GM23338 (cell line): Measurements from ENCODE around the gene SLCO4A1. TPM values are rescaled to one million over a fixed set of nuclear protein-coding genes. Genes with fewer than 3 reads are reported as not detected.

Experiments used
- CREB1 ChIP-seq: fragments of 250-450 bp; sonication (Bioruptor Pico); IDR thresholded peaks from 2 replicates; pipeline ENCODE4 v1.5.0; 2020; ENCODE audit warnings: low read depth, mild to moderate bottlenecking, moderate library complexity
- EZH2 ChIP-seq: fragments of 200-600 bp; sonication (generic); IDR thresholded peaks from one replicate; pipeline ENCODE4 v1.8.0; 2017; ENCODE audit warnings: antibody characterized with exemption, mild to moderate bottlenecking, low read depth; ENCODE audit not compliant: unreplicated experiment
- EZH2phosphoT487 ChIP-seq: fragments of 200-600 bp; sonication (generic); IDR thresholded peaks from one replicate; pipeline ENCODE4 v1.8.1; 2018; ENCODE audit warnings: antibody characterized with exemption; ENCODE audit not compliant: unreplicated experiment
- JUNB ChIP-seq: IDR thresholded peaks from one replicate; pipeline ENCODE4 v1.6.1; 2016; ENCODE audit warnings: antibody characterized with exemption; ENCODE audit not compliant: unreplicated experiment
- NANOG ChIP-seq: IDR thresholded peaks from 2 replicates; pipeline ENCODE4 v1.6.1; 2016; ENCODE audit warnings: antibody characterized with exemption, borderline replicate concordance
- POLR2AphosphoS5 ChIP-seq: IDR thresholded peaks from 2 replicates; pipeline ENCODE4 v1.6.1; 2016; ENCODE audit warnings: antibody characterized with exemption, low read depth
- polyA plus RNA-seq: library from polyadenylated mRNA; unstranded; fragments of >200 nt; fragmentation: Nextera tagmentation; extraction: Ambion mirVana; gene quantifications from 2 replicates; pipeline ENCODE4 v1.2.1, GENCODE V29; 2016
- total RNA-seq: library from RNA; depleted of rRNA; stranded (reverse); fragments of >200 nt; shearing (Covaris generic); gene quantifications from 2 replicates; pipeline ENCODE4 v1.2.3, GENCODE V29; 2014
- TF ChIP-seq, protein P1 (sequence below): IDR thresholded peaks from one replicate; pipeline ENCODE4 v1.6.1; 2018; ENCODE audit warnings: antibody characterized with exemption; ENCODE audit not compliant: unreplicated experiment
- TF ChIP-seq, protein P2 (sequence below): fragments of 250-450 bp; sonication (Bioruptor Pico); IDR thresholded peaks from 2 replicates; pipeline ENCODE4 v1.5.0; 2020; ENCODE audit warnings: mild to moderate bottlenecking, moderate library complexity

Gene SLCO4A1
- total and polyA plus RNA-seq, 2 experiments from 2014 or later = 28.5 to 41.6 TPM

GRCh38 chr20:62712606-62713005 is 70.3 kb downstream of the SLCO4A1 start (continued):
- TF ChIP-seq, protein P1, sequence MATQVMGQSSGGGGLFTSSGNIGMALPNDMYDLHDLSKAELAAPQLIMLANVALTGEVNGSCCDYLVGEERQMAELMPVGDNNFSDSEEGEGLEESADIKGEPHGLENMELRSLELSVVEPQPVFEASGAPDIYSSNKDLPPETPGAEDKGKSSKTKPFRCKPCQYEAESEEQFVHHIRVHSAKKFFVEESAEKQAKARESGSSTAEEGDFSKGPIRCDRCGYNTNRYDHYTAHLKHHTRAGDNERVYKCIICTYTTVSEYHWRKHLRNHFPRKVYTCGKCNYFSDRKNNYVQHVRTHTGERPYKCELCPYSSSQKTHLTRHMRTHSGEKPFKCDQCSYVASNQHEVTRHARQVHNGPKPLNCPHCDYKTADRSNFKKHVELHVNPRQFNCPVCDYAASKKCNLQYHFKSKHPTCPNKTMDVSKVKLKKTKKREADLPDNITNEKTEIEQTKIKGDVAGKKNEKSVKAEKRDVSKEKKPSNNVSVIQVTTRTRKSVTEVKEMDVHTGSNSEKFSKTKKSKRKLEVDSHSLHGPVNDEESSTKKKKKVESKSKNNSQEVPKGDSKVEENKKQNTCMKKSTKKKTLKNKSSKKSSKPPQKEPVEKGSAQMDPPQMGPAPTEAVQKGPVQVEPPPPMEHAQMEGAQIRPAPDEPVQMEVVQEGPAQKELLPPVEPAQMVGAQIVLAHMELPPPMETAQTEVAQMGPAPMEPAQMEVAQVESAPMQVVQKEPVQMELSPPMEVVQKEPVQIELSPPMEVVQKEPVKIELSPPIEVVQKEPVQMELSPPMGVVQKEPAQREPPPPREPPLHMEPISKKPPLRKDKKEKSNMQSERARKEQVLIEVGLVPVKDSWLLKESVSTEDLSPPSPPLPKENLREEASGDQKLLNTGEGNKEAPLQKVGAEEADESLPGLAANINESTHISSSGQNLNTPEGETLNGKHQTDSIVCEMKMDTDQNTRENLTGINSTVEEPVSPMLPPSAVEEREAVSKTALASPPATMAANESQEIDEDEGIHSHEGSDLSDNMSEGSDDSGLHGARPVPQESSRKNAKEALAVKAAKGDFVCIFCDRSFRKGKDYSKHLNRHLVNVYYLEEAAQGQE = no peak
- TF ChIP-seq JUNB (no peak), NANOG (no peak), EZH2 (no peak), POLR2AphosphoS5 (no peak), CREB1 (CRISPR knock-in tag) (no peak), EZH2phosphoT487 (no peak)
- TF ChIP-seq, protein P2, sequence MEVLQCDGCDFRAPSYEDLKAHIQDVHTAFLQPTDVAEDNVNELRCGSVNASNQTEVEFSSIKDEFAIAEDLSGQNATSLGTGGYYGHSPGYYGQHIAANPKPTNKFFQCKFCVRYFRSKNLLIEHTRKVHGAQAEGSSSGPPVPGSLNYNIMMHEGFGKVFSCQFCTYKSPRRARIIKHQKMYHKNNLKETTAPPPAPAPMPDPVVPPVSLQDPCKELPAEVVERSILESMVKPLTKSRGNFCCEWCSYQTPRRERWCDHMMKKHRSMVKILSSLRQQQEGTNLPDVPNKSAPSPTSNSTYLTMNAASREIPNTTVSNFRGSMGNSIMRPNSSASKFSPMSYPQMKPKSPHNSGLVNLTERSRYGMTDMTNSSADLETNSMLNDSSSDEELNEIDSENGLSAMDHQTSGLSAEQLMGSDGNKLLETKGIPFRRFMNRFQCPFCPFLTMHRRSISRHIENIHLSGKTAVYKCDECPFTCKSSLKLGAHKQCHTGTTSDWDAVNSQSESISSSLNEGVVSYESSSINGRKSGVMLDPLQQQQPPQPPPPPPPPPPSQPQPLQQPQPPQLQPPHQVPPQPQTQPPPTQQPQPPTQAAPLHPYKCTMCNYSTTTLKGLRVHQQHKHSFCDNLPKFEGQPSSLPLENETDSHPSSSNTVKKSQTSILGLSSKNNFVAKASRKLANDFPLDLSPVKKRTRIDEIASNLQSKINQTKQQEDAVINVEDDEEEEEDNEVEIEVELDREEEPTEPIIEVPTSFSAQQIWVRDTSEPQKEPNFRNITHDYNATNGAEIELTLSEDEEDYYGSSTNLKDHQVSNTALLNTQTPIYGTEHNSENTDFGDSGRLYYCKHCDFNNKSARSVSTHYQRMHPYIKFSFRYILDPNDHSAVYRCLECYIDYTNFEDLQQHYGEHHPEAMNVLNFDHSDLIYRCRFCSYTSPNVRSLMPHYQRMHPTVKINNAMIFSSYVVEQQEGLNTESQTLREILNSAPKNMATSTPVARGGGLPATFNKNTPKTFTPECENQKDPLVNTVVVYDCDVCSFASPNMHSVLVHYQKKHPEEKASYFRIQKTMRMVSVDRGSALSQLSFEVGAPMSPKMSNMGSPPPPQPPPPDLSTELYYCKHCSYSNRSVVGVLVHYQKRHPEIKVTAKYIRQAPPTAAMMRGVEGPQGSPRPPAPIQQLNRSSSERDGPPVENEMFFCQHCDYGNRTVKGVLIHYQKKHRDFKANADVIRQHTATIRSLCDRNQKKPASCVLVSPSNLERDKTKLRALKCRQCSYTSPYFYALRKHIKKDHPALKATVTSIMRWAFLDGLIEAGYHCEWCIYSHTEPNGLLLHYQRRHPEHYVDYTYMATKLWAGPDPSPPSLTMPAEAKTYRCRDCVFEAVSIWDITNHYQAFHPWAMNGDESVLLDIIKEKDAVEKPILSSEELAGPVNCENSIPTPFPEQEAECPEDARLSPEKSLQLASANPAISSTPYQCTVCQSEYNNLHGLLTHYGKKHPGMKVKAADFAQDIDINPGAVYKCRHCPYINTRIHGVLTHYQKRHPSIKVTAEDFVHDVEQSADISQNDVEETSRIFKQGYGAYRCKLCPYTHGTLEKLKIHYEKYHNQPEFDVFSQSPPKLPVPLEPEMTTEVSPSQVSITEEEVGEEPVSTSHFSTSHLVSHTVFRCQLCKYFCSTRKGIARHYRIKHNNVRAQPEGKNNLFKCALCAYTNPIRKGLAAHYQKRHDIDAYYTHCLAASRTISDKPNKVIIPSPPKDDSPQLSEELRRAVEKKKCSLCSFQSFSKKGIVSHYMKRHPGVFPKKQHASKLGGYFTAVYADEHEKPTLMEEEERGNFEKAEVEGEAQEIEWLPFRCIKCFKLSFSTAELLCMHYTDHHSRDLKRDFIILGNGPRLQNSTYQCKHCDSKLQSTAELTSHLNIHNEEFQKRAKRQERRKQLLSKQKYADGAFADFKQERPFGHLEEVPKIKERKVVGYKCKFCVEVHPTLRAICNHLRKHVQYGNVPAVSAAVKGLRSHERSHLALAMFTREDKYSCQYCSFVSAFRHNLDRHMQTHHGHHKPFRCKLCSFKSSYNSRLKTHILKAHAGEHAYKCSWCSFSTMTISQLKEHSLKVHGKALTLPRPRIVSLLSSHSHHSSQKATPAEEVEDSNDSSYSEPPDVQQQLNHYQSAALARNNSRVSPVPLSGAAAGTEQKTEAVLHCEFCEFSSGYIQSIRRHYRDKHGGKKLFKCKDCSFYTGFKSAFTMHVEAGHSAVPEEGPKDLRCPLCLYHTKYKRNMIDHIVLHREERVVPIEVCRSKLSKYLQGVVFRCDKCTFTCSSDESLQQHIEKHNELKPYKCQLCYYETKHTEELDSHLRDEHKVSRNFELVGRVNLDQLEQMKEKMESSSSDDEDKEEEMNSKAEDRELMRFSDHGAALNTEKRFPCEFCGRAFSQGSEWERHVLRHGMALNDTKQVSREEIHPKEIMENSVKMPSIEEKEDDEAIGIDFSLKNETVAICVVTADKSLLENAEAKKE (CRISPR knock-in tag) = no peak
